ENCODE measurements around the gene ATN1. TPM values are rescaled to one million over a fixed set of nuclear protein-coding genes. Genes with fewer than 3 reads are reported as not detected.

The ATN1 gene
- total RNA-seq, 1 donor from 2014 or later, result 118 TPM

GRCh38 chr12:6928703-6929407, 1.1 kb downstream of the ATN1 start:
- Mint-ChIP-seq H3K4me1 (peaks cover 70% of the 10 kb centered on the region), H3K4me3 (peak overlapping the region; percentile 98), H3K27ac (ENCODE audit: unreplicated experiment) (peak overlapping the region; percentile 98), H3K36me3 (ENCODE audit: low read depth) (peaks cover 5% of the 10 kb centered on the region), H3K27me3 (ENCODE audit: low read depth) (no peaks in the 10 kb centered on the region), H3K9me3 (no peaks in the 10 kb centered on the region)
- no peak for DNase-seq (ENCODE audit: low read depth, low spot score)
- no peak for TF ChIP-seq CTCF (conservative IDR thresholded peaks at IDR 0.05)

- no peaks in the 10 kb centered on the region for H3K9me3 Mint-ChIP-seq
- peaks cover 61% of the 10 kb centered on the region for H3K4me1 Mint-ChIP-seq
- H3K36me3 Mint-ChIP-seq (ENCODE audit: low read depth), result peaks cover 6% of the 10 kb centered on the region
- no peak overlapping the region for H3K27ac Mint-ChIP-seq (ENCODE audit: unreplicated experiment)
- no peak for TF ChIP-seq CTCF (conservative IDR thresholded peaks at IDR 0.05)
- peak overlapping the region; percentile 98 for H3K4me3 Mint-ChIP-seq
- H3K27me3 Mint-ChIP-seq (ENCODE audit: low read depth), result no peaks in the 10 kb centered on the region
- no peak for DNase-seq (ENCODE audit: low read depth, low spot score)
These were observed 2.0 kb downstream of the ATN1 start for GRCh38 chr12:6929466-6930452.

GRCh38 chr12:6932766-6933165, 5.0 kb downstream of the ATN1 start:
- peaks cover 47% of the 10 kb centered on the region for H3K4me1 Mint-ChIP-seq
- H3K36me3 Mint-ChIP-seq (ENCODE audit: low read depth), result peaks cover 13% of the 10 kb centered on the region
- no peak overlapping the region for H3K27ac Mint-ChIP-seq (ENCODE audit: unreplicated experiment)
- H3K27me3 Mint-ChIP-seq (ENCODE audit: low read depth), result peaks cover 4% of the 10 kb centered on the region
- no peaks in the 10 kb centered on the region for H3K9me3 Mint-ChIP-seq
- peak overlapping the region; percentile 81 for H3K4me3 Mint-ChIP-seq
- no peak for TF ChIP-seq CTCF (conservative IDR thresholded peaks at IDR 0.05)
- DNase-seq (ENCODE audit: low read depth, low spot score), result no peak

- Mint-ChIP-seq H3K4me1 (peaks cover 48% of the 10 kb centered on the region), H3K27me3 (ENCODE audit: low read depth) (peaks cover 8% of the 10 kb centered on the region), H3K4me3 (peak overlapping the region; percentile 50), H3K27ac (ENCODE audit: unreplicated experiment) (peak overlapping the region; percentile 4), H3K9me3 (no peaks in the 10 kb centered on the region), H3K36me3 (ENCODE audit: low read depth) (peaks cover 14% of the 10 kb centered on the region)
- DNase-seq (ENCODE audit: low read depth, low spot score), result no peak
- no peak for TF ChIP-seq CTCF (conservative IDR thresholded peaks at IDR 0.05)
These were observed 6.4 kb downstream of the ATN1 start for GRCh38 chr12:6934110-6934509.

GRCh38 chr12:6935371-6936193, 7.8 kb downstream of the ATN1 start:
- Mint-ChIP-seq H3K9me3 (no peaks in the 10 kb centered on the region), H3K4me1 (peaks cover 36% of the 10 kb centered on the region), H3K4me3 (peak overlapping the region; percentile 77), H3K36me3 (ENCODE audit: low read depth) (peaks cover 17% of the 10 kb centered on the region), H3K27ac (ENCODE audit: unreplicated experiment) (peak overlapping the region; percentile 57), H3K27me3 (ENCODE audit: low read depth) (peaks cover 9% of the 10 kb centered on the region)
- TF ChIP-seq CTCF (conservative IDR thresholded peaks at IDR 0.05), result no peak
- DNase-seq (ENCODE audit: low read depth, low spot score), result no peak
